ENCODE results near the gene ARHGAP33.
A peak's percentile ranks its signal among the peaks of the same experiment; 100 is the strongest.
"Not testable (repeated sequence)": the region's sequence is repeated elsewhere in the genome, so short reads cannot be mapped to it uniquely, and the experiment has no call there.

ARHGAP33 gene

GRCh38 chr19:35796645-35797542 is 21.5 kb downstream of the ARHGAP33 start:
- DNase-seq: no peak

DNA sequence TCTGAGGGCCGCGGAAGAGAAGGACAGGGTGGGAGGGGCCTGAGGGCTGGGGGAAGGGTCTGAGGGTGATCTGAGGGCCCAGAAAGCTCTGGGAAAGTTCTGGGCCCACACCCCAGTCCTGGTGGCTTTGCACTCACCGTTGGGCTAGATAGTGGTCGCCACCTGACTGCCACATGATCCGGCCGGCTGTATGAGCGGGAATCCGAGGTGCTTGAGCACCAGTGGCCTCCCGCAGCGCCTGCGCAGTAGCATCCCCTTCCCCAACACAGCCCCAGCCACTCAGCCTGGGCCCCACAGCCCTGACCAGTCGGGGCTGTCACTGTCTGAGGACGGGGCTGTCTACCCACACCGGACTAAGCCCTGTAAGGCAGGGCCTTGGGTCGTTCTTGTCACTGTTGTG is 22.3 kb downstream of the ARHGAP33 start:
- no peak for DNase-seq

DNA sequence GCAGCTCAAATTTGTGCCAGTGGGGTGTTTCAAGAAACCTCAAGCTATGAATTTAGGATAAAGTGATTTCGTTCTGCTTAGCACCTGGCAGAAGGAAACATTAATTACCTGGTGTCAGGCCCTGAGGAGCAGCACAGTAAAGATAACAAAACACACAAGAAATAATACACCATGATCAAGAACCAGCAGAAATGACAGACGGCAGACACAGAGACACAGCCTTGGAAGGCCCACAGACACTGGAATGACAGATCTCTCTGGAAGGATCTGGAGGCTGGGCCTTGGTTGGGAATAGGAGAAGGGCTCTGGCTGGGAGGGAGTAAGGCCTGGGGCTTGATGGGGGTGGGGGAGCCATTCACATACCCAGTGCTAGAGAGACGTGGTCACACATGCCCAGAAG is 26.5 kb downstream of the ARHGAP33 start:
- DNase-seq: no peak

- no peak for DNase-seq
These were observed 30.2 kb downstream of the ARHGAP33 start for GRCh38 chr19:35805526-35806102.

GRCh38 chr19:35806597-35806996 is 31.2 kb downstream of the ARHGAP33 start:
- DNase-seq: no peak

DNA sequence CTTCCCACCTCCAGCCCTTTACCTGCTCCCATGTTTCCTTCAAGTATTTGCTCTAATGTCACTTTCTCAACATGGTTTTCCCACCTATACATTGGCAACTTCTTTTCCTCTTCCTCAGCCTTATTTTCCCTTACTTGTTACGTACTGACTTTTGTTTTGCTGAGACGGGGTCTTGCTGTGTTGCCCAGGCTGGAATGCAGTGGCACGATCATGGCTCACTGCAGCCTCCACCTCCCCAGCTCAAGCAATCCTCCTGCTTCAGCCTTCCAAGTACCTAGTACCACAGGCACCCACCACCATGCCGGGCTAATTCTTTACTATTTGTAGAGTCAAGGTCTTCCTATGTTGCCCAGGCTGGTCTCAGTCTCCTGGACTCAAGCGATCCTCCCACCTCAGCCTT is 32.3 kb downstream of the ARHGAP33 start:
- DNase-seq: no peak

GRCh38 chr19:35811317-35812219 is 36.2 kb downstream of the ARHGAP33 start:
- no peak for DNase-seq

GRCh38 chr19:35812220-35813042 is 37.1 kb downstream of the ARHGAP33 start, which contains the start of gene PRODH2:
Gene PRODH2, minus strand, starts transcription at chr19:35812845. Its CDS starts 40 bp downstream, at chr19:35812805.
- no peak for DNase-seq

- DNase-seq: no peak
These were observed 37.9 kb downstream of the ARHGAP33 start for GRCh38 chr19:35813043-35813890.

DNA sequence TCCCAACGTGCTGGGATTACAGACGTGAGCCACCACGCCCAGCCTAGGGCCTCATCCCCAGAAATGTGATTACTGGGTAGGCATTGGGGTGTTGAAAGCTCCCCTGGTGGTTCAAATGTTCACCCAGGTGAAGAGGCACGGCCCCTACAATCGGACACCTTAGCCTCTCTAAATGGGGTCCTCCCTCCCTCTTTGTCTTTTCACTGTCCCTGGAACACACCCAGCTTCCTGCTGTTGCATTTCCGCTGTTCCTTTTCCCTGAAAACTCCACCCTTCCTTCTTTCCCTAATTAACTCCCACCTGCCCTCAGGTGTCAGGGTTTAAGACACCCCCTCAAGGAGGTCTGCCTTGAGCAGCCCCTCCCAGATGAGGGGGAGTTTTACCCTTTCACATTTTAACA is 40.9 kb downstream of the ARHGAP33 start:
- DNase-seq: no peak

DNA sequence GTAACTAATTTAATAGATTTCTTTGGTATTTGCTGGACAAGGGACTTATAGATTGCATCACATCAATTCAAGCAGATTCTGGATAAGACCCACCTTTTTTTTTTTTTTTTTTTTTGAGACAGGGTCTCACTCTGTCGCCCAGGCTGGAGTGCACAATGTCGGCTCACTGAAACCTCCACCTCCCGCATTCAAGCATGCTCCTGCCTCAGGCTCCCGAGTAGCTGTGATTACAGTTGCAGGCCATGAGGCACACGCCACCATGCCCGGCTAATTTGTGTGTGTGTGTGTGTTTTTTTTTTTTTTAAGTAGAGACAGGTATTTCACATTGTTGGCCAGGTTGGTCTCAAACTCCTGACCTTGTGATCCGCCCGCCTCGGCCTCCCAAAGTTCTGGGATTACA is 41.5 kb downstream of the ARHGAP33 start:
- DNase-seq: no peak

GRCh38 chr19:35818445-35818844 is 43.1 kb downstream of the ARHGAP33 start:
- no peak for DNase-seq

DNA sequence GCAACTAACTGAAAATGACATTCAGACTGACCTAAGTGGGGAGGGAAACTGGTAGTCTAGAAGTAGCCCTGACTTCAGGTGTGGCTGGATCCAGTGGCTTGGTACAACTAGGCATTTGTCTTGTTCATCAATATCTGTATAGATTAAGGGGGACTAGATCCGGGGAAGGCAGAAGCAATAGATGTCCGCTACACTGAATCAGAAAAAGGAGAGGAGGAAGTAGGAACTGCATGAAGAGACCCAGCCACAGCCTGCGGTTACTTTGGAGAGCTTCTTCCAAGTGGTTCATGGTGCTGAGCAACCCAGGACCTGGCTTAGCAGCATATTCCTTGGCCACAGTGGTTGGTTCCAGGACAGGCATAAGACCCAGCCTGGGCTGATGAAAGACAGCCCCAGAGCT is 47.2 kb downstream of the ARHGAP33 start:
- DNase-seq: no peak

DNA sequence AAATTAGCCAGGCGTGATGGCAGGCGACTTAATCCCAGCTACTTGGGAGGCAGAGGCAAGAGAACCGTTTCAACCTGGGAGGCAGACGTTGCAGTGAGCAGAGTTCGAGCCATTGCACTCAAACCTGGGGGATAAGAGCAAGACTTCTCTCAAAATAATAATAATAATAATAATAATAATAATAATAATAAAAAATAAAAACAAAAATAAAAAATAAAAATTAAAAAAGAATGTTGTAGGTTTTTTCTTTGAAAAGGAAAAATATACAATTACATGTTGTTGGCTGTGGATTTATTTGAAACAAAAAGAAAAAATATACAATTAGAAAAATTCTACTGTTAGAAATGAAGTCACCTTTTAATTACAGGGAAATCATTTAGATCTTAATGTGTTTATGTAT is 48.8 kb downstream of the ARHGAP33 start:
- no peak for DNase-seq

DNA sequence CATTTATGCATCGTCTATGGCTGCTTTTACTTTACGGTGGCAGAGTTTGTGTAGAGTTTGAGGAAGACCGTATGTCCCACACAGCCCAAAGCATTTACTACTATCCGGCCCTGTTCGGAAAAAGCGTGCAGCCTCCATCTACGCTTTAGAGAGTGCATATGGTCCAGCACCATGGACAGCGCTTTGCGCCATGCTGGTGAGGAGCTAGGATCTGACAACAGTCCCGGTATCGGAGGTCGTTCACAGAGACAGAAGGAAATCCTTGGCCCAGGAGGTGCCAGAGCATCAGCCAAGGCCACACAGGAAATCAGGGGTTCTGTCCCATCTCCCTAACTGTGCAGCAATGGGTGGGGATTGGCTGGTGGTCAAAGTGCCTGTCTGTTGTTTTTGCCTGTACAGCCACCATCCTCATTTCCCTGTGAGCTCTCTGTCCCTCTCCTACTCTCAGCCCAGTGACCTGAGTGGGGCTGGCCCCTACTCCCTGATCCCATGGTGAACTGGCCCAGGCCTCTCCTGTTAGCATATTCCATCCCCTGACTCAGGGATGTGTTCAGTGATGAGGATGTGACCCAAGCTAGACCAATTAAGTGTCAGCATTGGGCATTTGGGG is 53.4 kb downstream of the ARHGAP33 start:
- peak in 1 of 4 experiments; percentile 10 for DNase-seq

GRCh38 chr19:35830986-35831385 is 55.6 kb downstream of the ARHGAP33 start:
- no peak for DNase-seq

- no peak for DNase-seq
These were observed 56.7 kb downstream of the ARHGAP33 start for GRCh38 chr19:35832054-35832453.

GRCh38 chr19:35833972-35834371 is 58.6 kb downstream of the ARHGAP33 start:
- no peak for DNase-seq

DNA sequence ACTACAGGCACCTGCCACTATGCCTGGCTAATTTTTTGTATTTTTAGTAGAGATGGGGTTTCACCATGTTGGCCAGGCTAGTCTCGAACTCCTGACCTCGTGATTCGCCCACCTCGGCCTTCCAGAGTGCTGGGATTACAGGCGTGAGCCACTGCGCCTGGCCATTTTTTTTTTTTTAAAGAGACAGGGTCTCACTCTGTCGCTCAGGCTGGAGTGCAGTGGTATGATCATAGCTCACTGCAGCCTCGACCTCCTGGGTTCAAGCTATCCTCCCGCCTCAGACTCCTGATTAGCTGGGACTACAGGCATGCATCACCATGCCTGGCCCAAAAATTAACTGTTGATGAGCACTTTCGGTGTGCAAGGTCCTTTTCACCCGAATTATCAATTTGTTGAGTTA is 60.7 kb downstream of the ARHGAP33 start:
- DNase-seq: not testable (repeated sequence)
